Measurements from ENCODE around the gene CNIH2. TPM values are rescaled to one million over a fixed set of nuclear protein-coding genes. Genes with fewer than 3 reads are reported as not detected.

Gene CNIH2
- total RNA-seq = 3.8 and 5.0 TPM in 2 replicates
- long read RNA-seq = 0 reads

DNA sequence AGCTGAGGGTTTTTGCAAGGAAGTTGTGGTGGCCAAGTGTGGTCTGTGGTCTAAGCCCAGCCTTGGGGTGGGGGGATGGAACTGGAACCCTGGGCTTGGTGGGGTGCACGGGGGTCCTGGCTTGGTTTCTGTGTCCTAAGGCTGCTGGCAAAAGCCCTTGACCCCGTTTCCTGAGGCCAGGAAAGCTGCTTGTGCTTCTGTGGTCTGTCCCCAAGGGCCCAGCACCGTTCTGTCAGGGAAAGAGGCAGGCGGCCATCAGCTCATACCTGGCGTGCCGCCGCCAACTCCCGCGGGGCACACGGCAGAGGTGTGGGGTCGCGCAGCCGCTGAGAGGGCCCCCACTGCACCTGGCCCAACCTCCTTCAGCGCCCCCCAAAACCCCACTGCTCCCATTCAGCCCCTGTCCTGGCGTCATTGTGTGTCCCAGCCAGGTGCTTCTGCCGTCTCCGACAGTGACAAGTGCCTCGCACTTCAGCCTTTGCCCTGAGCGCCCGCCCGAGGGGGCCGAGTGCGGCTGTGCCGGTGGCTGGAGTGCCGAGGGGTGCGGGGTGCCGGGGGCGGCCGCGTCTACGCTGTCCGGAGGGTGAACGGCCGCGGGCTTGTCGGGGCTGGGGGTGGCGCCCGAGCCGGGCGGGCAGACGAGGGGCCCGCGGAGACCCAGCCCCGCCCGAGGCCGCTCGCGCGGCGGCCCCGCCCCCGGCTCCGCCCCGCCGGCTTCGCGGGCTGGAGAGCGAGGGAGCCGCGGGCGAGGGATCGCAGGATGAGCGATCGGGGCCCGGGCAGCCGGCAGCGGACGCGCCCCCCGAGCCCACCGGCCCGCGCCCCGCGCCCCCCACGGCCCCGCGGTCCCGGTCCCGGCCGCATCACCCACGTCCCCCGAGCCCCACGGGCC, at the start of gene CNIH2:
CNIH2 (plus strand) TSS at position 705 of the 892 bp plus-strand sequence. CDS start 282 bp downstream, outside the sequence.
- DNase-seq (ENCODE audit: extremely low spot score, unreplicated experiment) = no peak
- TF ChIP-seq CTCF (IDR thresholded peaks at IDR 0.05) = no peak
- Mint-ChIP-seq H3K4me3 (ENCODE audit: unreplicated experiment) (peak within 1 kb of the TSS; percentile 61), H3K9me3 (ENCODE audit: unreplicated experiment) (no peaks in the 10 kb centered on the region), H3K36me3 (ENCODE audit: unreplicated experiment) (peaks cover 20% of the 10 kb centered on the region), H3K4me1 (ENCODE audit: unreplicated experiment) (peaks cover 31% of the 10 kb centered on the region), H3K27me3 (ENCODE audit: unreplicated experiment) (no peaks in the 10 kb centered on the region), H3K27ac (ENCODE audit: unreplicated experiment) (peak within 1 kb of the TSS; percentile 41)

DNA sequence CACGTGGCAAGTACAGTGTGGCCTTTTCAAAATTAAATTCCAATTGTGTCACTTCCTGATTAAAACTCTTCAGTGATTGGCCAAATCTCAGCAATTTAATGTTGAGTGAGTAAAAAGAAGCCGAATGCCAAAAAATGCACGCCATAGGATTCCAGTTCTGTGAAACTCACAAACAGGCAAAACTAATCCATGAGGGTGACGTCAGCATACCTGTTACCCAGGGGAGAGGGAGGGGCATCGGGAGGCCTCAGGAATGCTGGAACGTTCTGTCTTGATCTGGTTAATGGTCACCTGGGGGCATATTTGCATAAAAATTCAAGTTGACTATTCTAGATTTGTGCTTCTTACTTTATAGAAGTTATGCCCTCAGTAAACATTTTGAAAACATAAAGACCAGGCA, 49.5 kb upstream of the CNIH2 start:
- DNase-seq (ENCODE audit: extremely low spot score, unreplicated experiment) = no peak
- Mint-ChIP-seq H3K4me1 (ENCODE audit: unreplicated experiment) (no peaks in the 10 kb centered on the region), H3K36me3 (ENCODE audit: unreplicated experiment) (peaks cover 48% of the 10 kb centered on the region), H3K9me3 (ENCODE audit: unreplicated experiment) (no peaks in the 10 kb centered on the region), H3K4me3 (ENCODE audit: unreplicated experiment) (no peak overlapping the region), H3K27me3 (ENCODE audit: unreplicated experiment) (no peaks in the 10 kb centered on the region), H3K27ac (ENCODE audit: unreplicated experiment) (no peak overlapping the region)
- no peak for TF ChIP-seq CTCF (IDR thresholded peaks at IDR 0.05)

DNA sequence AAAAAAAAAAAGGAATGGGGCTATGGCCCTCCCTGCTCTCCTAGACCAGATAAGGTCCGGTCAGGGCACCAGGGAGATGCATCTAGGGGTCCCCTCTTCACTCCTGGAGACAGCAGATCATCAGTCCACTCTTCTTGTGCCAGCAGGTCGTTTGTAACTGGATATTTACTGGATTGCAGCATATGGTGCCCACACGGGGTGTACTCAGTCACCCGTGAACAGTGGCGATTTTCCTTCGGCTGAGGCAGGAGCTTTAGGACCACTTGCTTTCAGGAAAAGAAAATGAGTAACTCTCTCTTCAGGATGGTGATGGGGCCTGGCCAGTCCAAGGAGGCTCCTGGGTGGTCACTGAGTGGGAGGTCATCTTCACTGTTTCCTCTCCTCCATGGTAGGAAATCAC, 47.8 kb upstream of the CNIH2 start:
- no peak for DNase-seq (ENCODE audit: extremely low spot score, unreplicated experiment)
- Mint-ChIP-seq H3K4me3 (ENCODE audit: unreplicated experiment) (no peak overlapping the region), H3K9me3 (ENCODE audit: unreplicated experiment) (no peaks in the 10 kb centered on the region), H3K27me3 (ENCODE audit: unreplicated experiment) (no peaks in the 10 kb centered on the region), H3K4me1 (ENCODE audit: unreplicated experiment) (no peaks in the 10 kb centered on the region), H3K36me3 (ENCODE audit: unreplicated experiment) (peaks cover 53% of the 10 kb centered on the region), H3K27ac (ENCODE audit: unreplicated experiment) (no peak overlapping the region)
- no peak for TF ChIP-seq CTCF (IDR thresholded peaks at IDR 0.05)

DNA sequence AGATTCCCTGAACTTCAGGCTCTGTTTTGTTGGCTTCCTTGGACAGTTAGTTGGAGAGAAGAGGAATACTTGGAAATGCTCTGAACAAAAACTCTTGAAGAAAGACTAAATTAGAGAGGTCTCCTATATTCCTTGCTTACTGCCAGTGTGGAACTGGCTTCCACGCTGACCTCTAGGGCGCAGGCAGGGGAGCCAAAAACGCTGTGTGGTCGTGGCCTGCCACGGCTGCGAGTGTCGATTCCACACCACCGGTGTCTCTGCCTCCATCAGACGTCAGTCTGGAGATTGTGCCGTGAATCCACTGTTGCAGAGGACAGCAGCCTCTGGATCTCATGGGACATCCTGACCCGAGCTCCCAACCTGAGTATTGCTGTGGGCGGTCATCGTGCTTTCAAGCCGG, 47.0 kb upstream of the CNIH2 start:
- no peak for DNase-seq (ENCODE audit: extremely low spot score, unreplicated experiment)
- TF ChIP-seq CTCF (IDR thresholded peaks at IDR 0.05) = no peak
- Mint-ChIP-seq H3K27ac (ENCODE audit: unreplicated experiment) (no peak overlapping the region), H3K4me3 (ENCODE audit: unreplicated experiment) (no peak overlapping the region), H3K9me3 (ENCODE audit: unreplicated experiment) (no peaks in the 10 kb centered on the region), H3K36me3 (ENCODE audit: unreplicated experiment) (peaks cover 61% of the 10 kb centered on the region), H3K27me3 (ENCODE audit: unreplicated experiment) (no peaks in the 10 kb centered on the region), H3K4me1 (ENCODE audit: unreplicated experiment) (no peaks in the 10 kb centered on the region)

DNA sequence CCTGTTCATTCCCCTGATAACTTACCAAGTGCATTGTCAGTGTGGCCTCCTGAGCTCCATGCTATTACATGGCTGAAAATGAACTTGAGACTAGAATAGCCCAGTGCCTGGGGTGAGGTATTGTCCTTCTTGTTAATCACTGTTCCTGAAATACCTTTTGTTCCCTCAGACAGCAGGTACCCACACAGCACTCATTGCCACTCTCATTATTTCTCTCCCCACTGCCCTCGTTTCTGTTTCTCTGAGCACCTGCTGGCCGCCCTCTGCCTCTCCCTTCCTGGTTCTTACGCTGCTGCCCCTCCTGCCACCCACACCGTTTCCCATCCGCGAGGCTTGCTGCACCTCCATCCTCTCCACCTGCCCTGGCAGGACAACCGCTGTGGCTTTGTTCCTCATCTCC, 46.4 kb upstream of the CNIH2 start:
- H3K4me1 Mint-ChIP-seq (ENCODE audit: unreplicated experiment) = no peaks in the 10 kb centered on the region
- no peaks in the 10 kb centered on the region for H3K9me3 Mint-ChIP-seq (ENCODE audit: unreplicated experiment)
- H3K4me3 Mint-ChIP-seq (ENCODE audit: unreplicated experiment) = no peak overlapping the region
- no peak for TF ChIP-seq CTCF (IDR thresholded peaks at IDR 0.05)
- no peaks in the 10 kb centered on the region for H3K27me3 Mint-ChIP-seq (ENCODE audit: unreplicated experiment)
- DNase-seq (ENCODE audit: extremely low spot score, unreplicated experiment) = no peak
- peaks cover 64% of the 10 kb centered on the region for H3K36me3 Mint-ChIP-seq (ENCODE audit: unreplicated experiment)
- H3K27ac Mint-ChIP-seq (ENCODE audit: unreplicated experiment) = no peak overlapping the region
